ENCODE results near the gene CFAP97D2. TPM values are rescaled to one million over a fixed set of nuclear protein-coding genes. Genes with fewer than 3 reads are reported as not detected.

Gene CFAP97D2
- total RNA-seq, 1 donor from 2014 or later: not detected

DNA sequence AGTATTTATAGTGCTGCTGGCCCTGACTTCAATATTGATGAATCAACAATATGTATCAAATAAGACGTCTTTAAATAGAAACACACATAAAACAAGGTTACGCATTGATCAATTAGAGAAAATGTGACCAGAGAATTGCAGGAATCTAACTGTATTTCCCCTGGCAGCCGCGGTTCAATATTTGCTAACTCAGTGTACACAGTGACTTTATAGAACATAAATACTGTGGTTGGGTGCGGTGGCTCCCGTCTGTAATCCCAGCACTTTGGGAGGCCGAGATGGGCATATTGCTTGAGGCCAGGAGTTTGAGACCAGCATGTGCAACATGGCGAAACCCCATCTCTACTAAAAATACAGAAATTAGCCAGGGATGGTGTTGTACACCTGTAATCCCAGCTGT is 79.5 kb downstream of the CFAP97D2 start:
- Histone ChIP-seq H3K36me3 (peaks cover 95% of the 10 kb centered on the region), H3K4me1 (peaks cover 34% of the 10 kb centered on the region), H3K4me3 (no peak overlapping the region), H3K27me3 (ENCODE audit: low read depth) (no peaks in the 10 kb centered on the region), H3K9me3 (replicated peaks) (no peaks in the 10 kb centered on the region), H3K27ac (replicated peaks) (no peak overlapping the region)
- TF ChIP-seq, protein P1, sequence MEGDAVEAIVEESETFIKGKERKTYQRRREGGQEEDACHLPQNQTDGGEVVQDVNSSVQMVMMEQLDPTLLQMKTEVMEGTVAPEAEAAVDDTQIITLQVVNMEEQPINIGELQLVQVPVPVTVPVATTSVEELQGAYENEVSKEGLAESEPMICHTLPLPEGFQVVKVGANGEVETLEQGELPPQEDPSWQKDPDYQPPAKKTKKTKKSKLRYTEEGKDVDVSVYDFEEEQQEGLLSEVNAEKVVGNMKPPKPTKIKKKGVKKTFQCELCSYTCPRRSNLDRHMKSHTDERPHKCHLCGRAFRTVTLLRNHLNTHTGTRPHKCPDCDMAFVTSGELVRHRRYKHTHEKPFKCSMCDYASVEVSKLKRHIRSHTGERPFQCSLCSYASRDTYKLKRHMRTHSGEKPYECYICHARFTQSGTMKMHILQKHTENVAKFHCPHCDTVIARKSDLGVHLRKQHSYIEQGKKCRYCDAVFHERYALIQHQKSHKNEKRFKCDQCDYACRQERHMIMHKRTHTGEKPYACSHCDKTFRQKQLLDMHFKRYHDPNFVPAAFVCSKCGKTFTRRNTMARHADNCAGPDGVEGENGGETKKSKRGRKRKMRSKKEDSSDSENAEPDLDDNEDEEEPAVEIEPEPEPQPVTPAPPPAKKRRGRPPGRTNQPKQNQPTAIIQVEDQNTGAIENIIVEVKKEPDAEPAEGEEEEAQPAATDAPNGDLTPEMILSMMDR (IDR thresholded peaks at IDR 0.05; ENCODE audit: borderline replicate concordance): no peak
- intact Hi-C loops (cut with micrococcal nuclease): no loop called here
- no peak for DNase-seq

DNA sequence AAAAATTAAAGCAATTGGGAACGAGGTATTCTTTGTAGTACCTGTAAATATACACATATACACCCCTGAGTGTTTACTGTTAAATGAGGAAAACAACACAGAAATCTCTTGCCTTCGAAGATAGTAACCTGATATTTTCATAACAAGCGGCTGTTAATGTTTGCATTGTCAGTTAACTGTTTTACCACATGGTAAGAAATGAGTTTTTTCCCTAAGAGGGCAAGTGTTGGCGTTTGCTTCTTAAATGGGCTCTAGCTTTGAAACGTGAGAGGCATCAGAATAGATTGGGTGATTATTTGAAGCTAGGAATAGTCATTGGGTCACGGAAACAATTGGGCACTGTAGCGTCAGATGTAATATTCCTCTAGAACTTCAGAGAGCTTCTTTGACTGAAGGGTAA is 80.3 kb downstream of the CFAP97D2 start:
- Histone ChIP-seq H3K27me3 (ENCODE audit: low read depth) (no peaks in the 10 kb centered on the region), H3K36me3 (peaks cover 95% of the 10 kb centered on the region), H3K4me1 (peaks cover 34% of the 10 kb centered on the region), H3K9me3 (replicated peaks) (no peaks in the 10 kb centered on the region), H3K27ac (replicated peaks) (no peak overlapping the region), H3K4me3 (no peak overlapping the region)
- TF ChIP-seq, protein P1 (IDR thresholded peaks at IDR 0.05; ENCODE audit: borderline replicate concordance): no peak
- DNase-seq: no peak
- intact Hi-C loops (cut with micrococcal nuclease): no loop called here

DNA sequence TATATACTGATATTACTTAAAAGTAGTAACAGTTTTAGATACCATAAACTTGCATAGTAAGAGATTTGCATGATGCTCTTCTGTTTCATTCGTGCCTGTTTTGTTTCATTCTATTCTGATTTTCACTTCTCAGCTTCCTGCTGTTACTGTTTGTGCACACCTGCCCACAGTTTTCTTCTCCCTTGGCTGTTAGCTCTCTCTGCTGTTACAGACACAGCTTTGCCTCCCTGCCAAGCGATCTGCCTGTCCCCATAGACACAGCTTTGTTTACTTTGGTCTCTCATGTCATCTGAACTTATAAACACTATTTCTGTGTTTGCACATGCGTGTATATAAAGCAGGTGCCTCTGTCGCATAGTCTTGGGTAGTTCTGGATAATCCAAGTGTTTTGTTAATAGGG is 80.9 kb downstream of the CFAP97D2 start:
- peaks cover 96% of the 10 kb centered on the region for H3K36me3 ChIP-seq
- H3K4me1 ChIP-seq: peaks cover 34% of the 10 kb centered on the region
- H3K27me3 ChIP-seq (ENCODE audit: low read depth): no peaks in the 10 kb centered on the region
- H3K4me3 ChIP-seq: no peak overlapping the region
- intact Hi-C loops (cut with micrococcal nuclease): no loop called here
- DNase-seq: no peak
- H3K27ac ChIP-seq (replicated peaks): peak overlapping the region; percentile 37
- TF ChIP-seq, protein P1 (IDR thresholded peaks at IDR 0.05; ENCODE audit: borderline replicate concordance): no peak
- H3K9me3 ChIP-seq (replicated peaks): no peaks in the 10 kb centered on the region

DNA sequence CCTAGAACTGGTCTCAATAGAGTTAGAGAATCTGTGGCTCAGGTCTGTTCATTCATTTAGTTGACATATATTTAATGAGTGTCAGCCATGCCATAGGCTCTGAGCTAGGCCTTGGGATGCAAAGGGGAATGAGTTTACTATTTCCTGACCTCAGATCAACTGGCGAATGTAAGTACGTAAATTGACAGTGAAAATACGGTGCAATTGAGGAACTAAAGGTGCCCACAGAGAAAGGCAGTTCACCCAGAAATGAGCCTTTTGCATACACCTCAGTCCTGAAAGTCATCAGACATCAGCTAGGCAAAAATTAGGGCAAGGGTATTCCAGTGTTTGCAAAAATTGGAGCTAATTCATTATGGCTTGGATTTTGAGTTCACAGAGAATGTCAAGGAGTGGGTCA is 81.8 kb downstream of the CFAP97D2 start:
- Histone ChIP-seq H3K9me3 (replicated peaks) (no peaks in the 10 kb centered on the region), H3K4me1 (peaks cover 34% of the 10 kb centered on the region), H3K27me3 (ENCODE audit: low read depth) (no peaks in the 10 kb centered on the region), H3K4me3 (no peak overlapping the region), H3K27ac (replicated peaks) (peak overlapping the region; percentile 47), H3K36me3 (peaks cover 95% of the 10 kb centered on the region)
- intact Hi-C loops (cut with micrococcal nuclease): no loop called here
- TF ChIP-seq, protein P1 (IDR thresholded peaks at IDR 0.05; ENCODE audit: borderline replicate concordance): no peak
- no peak for DNase-seq

DNA sequence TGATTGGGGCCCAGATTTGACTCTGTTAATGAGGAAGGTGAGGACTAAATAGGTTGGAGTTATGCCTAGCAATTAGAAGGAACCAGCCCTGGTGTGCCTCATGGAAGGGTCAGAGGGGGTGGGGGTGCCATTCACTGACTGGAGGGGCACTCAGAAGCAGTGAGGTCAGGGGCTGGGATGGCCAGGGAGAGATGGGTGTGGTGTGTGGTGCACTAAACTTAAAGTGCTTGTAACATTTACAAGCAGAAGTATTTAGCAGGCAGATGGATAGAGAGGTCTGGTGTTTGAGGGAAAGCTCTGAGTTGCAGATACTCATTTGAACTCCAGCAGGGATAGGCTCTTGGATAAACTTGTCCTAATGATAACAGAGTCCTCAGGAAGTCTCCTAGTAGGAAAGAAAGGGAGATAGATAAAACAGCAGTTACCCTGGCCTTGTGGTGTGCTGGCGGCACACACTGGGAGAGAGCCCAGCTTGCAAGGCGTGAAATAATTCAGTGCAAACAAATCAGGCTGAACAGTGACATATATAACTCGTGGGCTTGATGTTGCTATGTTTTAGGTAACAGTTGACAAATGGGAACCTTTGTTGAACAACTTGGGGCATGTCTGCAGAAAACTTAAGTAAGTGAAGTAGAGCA is 82.4 kb downstream of the CFAP97D2 start:
- Histone ChIP-seq H3K4me3 (no peak overlapping the region), H3K9me3 (replicated peaks) (no peaks in the 10 kb centered on the region), H3K27me3 (ENCODE audit: low read depth) (no peaks in the 10 kb centered on the region), H3K36me3 (peaks cover 99% of the 10 kb centered on the region), H3K4me1 (peaks cover 34% of the 10 kb centered on the region), H3K27ac (replicated peaks) (peak overlapping the region; percentile 47)
- TF ChIP-seq, protein P1 (IDR thresholded peaks at IDR 0.05; ENCODE audit: borderline replicate concordance): no peak
- DNase-seq: no peak
- intact Hi-C loops (cut with micrococcal nuclease): no loop called here

All from left ventricle myocardium inferior (tissue), 1 donor.